ENCODE data around the gene CDS2.

The CDS2 gene

DNA sequence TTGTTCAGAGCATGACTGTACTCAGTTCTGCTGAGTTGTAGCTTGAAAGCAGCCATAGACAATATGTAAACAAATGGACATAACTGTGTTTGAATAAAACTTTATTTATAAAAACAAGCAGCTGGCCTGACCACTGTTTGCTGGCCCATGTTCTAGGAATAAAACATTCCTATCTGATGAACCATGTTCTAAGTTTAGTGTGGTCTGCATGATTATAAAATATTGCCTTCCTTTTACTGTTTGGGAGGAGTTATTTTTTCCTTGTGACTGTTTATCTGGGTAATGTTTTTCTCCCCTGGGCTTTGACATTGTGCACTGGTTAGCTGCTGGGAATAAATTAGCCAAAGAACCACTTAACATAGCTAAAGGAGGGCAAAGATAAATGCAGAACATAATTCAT is 55.1 kb downstream of the CDS2 start:
- DNase-seq (ENCODE audit: low spot score): peak; percentile 50

GRCh38 chr20:5182615-5183254 is 55.9 kb downstream of the CDS2 start:
- DNase-seq (ENCODE audit: low spot score): no peak

GRCh38 chr20:5183731-5184474 is 57.1 kb downstream of the CDS2 start:
- no peak for DNase-seq (ENCODE audit: low spot score)

DNA sequence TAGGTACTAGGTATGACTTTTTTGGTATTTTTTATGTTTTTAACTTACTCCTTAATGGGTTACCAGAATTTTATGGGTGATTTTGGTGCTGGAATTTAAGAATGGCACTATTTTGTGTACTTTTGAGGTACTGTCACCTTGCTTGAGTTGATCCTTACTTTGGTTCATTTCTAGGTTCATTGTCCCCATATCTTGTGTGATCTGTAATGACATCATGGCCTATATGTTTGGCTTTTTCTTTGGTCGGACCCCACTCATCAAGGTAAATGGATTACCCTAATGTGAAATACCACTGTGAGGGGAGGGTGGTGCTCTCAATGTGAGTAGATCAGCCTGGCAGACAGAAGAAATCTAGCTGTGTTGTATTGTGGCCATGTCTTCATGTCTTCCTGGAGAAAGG is 57.9 kb downstream of the CDS2 start:
- DNase-seq (ENCODE audit: low spot score): no peak

DNA sequence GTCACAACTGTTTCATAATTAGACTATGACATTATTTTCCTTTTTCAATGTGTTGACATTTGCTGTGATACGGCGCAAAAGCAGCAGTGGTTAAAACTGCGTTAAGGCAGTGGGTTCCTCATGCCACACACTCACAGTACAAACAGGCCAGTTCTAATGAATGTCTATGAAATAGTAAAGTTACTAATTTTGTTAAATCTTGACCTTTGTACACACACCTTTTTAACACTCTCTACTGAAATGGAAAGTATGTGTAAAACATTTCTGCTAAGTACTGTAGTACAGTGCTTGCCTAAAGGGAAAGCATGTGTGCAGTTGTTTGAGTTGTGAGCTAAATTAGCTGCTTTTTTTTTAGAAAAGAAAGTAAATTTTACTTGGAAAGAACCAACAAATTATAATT is 60.3 kb downstream of the CDS2 start:
- DNase-seq (ENCODE audit: low spot score): no peak

- DNase-seq (ENCODE audit: low spot score): no peak
Measured at GRCh38 chr20:5188736-5189135, 61.9 kb downstream of the CDS2 start.

GRCh38 chr20:5189917-5190316 is 63.1 kb downstream of the CDS2 start:
- DNase-seq (ENCODE audit: low spot score): no peak

DNA sequence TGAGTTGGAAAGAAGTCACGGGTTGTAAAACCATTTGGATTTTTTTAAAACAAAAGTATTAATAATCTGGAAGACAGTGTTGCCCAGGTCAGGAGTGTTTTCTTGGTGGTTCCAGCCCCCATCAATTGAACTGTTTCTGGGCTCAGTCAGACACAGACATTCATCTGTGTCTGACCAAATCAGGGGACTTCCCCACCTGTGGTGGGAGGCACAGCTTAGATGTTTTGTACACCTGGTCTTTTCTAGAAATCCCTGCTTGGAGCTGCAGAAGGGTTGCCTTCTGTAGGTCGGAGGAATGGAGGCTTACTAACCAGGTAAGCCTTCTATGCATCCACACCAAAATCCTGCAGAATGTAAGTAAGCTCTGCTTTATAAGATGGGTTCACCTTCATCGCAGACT is 63.6 kb downstream of the CDS2 start:
- DNase-seq (ENCODE audit: low spot score): no peak

GRCh38 chr20:5191829-5192569 is 65.2 kb downstream of the CDS2 start:
- DNase-seq (ENCODE audit: low spot score): peak; percentile 72

GRCh38 chr20:5192570-5193431 is 66.0 kb downstream of the CDS2 start:
- no peak for DNase-seq (ENCODE audit: low spot score)

DNA sequence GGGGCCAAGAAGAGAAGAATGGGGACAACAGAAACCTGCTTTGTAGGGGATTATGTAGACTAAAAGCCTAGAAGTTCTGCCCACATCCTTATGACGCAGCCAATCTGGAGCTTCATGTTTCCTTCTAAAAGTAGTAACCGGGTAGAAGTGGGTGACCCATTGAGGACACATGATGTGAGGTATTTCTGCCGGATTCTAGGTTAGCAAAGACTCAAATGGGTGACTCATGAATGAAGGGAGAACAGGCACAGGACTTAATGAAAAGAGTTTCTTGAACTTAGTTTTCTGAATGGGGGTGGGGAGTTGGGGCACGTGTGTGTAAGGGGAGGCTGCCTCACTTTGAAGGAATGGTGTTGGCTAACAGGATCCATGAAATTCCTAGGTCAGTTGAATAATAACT is 68.8 kb downstream of the CDS2 start:
- DNase-seq (ENCODE audit: low spot score): peak; percentile 19

DNA sequence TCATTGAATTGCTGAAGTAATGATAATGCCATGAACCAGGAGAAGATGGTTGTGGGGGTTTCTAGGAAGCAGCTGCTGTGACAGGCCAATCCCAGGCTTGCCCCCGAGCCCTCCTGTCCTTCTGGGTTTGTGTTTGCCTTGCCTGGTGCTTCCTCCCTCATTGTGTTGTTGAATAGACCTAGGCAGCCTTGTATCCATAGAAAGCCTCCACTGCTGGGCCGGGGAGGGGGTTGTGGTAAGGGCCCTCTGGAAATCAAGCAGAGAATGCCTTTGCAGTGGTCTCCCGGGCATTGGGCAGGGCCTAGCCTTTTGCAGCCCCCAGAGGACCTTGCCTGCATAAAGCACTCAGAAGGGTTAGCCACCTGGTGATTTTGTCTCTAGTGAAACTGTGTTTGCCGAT is 69.3 kb downstream of the CDS2 start:
- DNase-seq (ENCODE audit: low spot score): no peak

- DNase-seq (ENCODE audit: low spot score): no peak
Measured at GRCh38 chr20:5197270-5197827, 70.5 kb downstream of the CDS2 start.

- no peak for DNase-seq (ENCODE audit: low spot score)
Measured at GRCh38 chr20:5197847-5198650, 71.2 kb downstream of the CDS2 start.

GRCh38 chr20:5198651-5198924 is 71.8 kb downstream of the CDS2 start:
- DNase-seq (ENCODE audit: low spot score): no peak

DNA sequence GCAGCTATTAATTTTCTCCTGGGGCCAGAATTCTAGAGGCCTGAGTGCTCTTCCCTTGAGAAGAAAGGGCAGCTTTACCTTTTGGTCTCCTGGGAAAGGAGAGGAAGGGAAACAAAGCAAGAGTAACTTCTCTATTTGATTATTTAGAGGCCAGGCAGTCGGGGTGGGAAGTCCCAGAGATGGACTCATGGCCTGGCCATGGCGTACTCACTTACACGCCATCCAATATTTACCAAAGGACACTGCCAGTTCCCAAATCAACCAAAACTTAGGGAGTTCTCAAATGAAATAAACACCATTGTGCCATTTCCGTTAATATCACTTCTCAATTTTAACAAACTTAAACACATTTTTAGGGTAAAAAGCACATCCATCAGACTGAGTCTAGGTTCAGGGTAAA is 76.6 kb downstream of the CDS2 start:
- DNase-seq (ENCODE audit: low spot score): no peak

DNA sequence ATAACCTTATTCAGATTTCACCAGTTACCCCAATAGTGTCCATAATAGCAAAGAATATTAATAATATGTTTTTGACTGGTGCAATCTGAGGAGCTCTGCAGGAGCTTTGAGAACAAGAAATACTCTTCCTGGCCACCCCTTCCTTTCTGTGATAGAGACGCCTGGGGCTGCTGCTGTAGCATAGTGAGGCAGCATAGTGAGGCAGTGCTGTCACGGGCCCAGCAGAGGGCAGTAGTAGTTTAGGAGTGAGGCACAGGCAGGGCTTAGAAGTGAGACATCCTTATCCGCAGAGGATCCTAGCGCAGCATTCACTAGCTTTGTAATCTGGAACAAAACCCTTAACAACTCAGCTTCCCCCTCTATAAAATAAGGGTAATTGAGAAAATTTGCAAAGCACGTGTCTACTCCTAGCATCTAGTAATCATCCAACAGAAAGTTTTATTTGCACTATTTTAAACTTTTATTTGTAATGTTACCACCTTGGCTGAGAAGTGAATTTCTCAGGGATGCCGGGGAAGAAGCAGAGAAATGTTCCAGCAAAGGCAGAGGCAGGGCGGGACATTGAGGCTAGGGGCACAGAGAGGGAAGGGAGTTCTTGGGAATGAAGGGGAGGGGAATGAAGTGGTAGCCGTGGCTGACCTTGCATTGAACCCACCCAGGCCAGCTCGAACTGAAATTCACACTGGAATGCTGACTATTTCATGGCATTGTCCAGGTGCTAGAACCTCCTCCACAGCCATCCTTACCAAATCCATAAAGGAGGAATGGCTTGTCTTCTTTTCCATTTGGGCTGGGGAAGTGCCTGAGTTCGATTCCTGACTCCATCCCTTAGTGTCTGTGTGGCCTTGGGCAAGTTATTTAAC is 78.8 kb downstream of the CDS2 start:
- DNase-seq (ENCODE audit: low spot score): peak; percentile 80

DNA sequence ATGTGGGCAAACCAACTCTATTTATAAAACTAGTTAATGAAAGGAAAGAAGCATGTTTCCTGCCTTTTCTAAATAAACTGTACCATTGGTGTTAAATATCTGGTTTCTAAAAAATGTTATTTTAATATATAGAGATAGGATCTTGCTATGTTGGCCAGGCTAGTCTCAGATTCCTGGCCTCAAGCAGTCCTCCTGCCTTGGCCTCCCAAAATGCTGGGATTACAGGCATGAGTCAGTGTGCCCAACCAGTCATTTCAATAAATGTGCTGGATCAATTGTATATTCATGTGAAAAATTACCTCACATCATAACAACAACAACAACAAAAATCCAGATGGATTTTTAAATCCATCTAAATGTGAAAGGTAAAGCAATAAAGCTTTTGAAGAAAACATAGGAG is 80.3 kb downstream of the CDS2 start:
- DNase-seq (ENCODE audit: low spot score): no peak

GRCh38 chr20:5211803-5212714 is 85.3 kb downstream of the CDS2 start:
- no peak for DNase-seq (ENCODE audit: low spot score)
